ENCODE measurements around the gene CFD. TPM values are rescaled to one million over a fixed set of nuclear protein-coding genes. Genes with fewer than 3 reads are reported as not detected.

Gene CFD
- total RNA-seq, 2 experiments from 2014 or later = 2.3 to 2.9 TPM

GRCh38 chr19:855142-855541 lies 4.3 kb upstream of the CFD start:
- CTCF ChIA-PET = interaction anchor here (1.1 kb wide), 1 partner anchor 172 kb away, joined by 3 read pairs; no protein-coding TSS in a partner anchor
- Histone ChIP-seq H3K27me3 (ENCODE audit: control insufficient read depth in 1 of 2, insufficient read depth in 2 of 2, low read length in 2 of 2) (peaks cover 28 to 37% of the 10 kb centered on the region in 2 experiments), H3K9me3 (ENCODE audit: control insufficient read depth in 1 of 2, insufficient read depth in 1 of 2, low read length in 2 of 2) (peaks cover 0 to 7% of the 10 kb centered on the region in 2 experiments), H3K4me3 (ENCODE audit: low read length) (no peak overlapping the region), H3K4me1 (ENCODE audit: insufficient read depth, low read length) (peaks cover 18% of the 10 kb centered on the region), H3K36me3 (ENCODE audit: insufficient read depth, low read length) (no peaks in the 10 kb centered on the region), H3K27ac (ENCODE audit: low read depth in 1 of 2, low read length in 2 of 2) (no peak overlapping the region)
- H3K4me1 Mint-ChIP-seq (ENCODE audit: low read depth) = no peaks in the 10 kb centered on the region
- H3K27me3 Mint-ChIP-seq = peaks cover 17% of the 10 kb centered on the region
- intact Hi-C loops (cut with DNase I, micrococcal nuclease) = no loop called here
- no peaks in the 10 kb centered on the region for H3K9me3 Mint-ChIP-seq
- no peaks in the 10 kb centered on the region for H3K36me3 Mint-ChIP-seq (ENCODE audit: low read depth)
- ATAC-seq (ENCODE audit: poor library complexity) = no peak
- no peak overlapping the region for H3K27ac Mint-ChIP-seq
- no peak overlapping the region for H3K4me3 Mint-ChIP-seq
- DNase-seq = no peak
- POLR2A ChIA-PET = no interaction called here
- no peak for TF ChIP-seq CTCF (IDR thresholded peaks at IDR 0.05)

GRCh38 chr19:855566-856120 lies 3.8 kb upstream of the CFD start:
- CTCF ChIA-PET = interaction anchor here (2.1 kb wide), 1 partner anchor 128 kb away, joined by 5 read pairs; the partner anchor contains the start of gene WDR18
- POLR2A ChIA-PET = interaction anchor here (0.8 kb wide), 1 partner anchor 58 kb away, joined by 4 read pairs; no protein-coding TSS in a partner anchor
- no peak overlapping the region for H3K4me3 Mint-ChIP-seq
- H3K4me1 Mint-ChIP-seq (ENCODE audit: low read depth) = no peaks in the 10 kb centered on the region
- Histone ChIP-seq H3K4me1 (ENCODE audit: insufficient read depth, low read length) (peaks cover 21% of the 10 kb centered on the region), H3K27me3 (ENCODE audit: control insufficient read depth in 1 of 2, insufficient read depth in 2 of 2, low read length in 2 of 2) (peaks cover 25 to 32% of the 10 kb centered on the region in 2 experiments), H3K36me3 (ENCODE audit: insufficient read depth, low read length) (no peaks in the 10 kb centered on the region), H3K9me3 (ENCODE audit: control insufficient read depth in 1 of 2, insufficient read depth in 1 of 2, low read length in 2 of 2) (peaks cover 0 to 7% of the 10 kb centered on the region in 2 experiments), H3K4me3 (ENCODE audit: low read length) (no peak overlapping the region), H3K27ac (ENCODE audit: low read depth in 1 of 2, low read length in 2 of 2) (no peak overlapping the region)
- H3K36me3 Mint-ChIP-seq (ENCODE audit: low read depth) = no peaks in the 10 kb centered on the region
- peaks cover 13% of the 10 kb centered on the region for H3K27me3 Mint-ChIP-seq
- intact Hi-C loops (cut with DNase I, micrococcal nuclease) = no loop called here
- no peak overlapping the region for H3K27ac Mint-ChIP-seq
- DNase-seq = peak in 1 of 14 experiments; percentile 37
- H3K9me3 Mint-ChIP-seq = no peaks in the 10 kb centered on the region
- no peak for ATAC-seq (ENCODE audit: poor library complexity)
- TF ChIP-seq CTCF (IDR thresholded peaks at IDR 0.05) = no peak

GRCh38 chr19:858284-858683 lies 1.2 kb upstream of the CFD start:
- no peak overlapping the region for H3K4me3 ChIP-seq (ENCODE audit: low read length)
- no peak overlapping the region for H3K27ac Mint-ChIP-seq
- H3K9me3 ChIP-seq (ENCODE audit: control insufficient read depth in 1 of 2, insufficient read depth in 1 of 2, low read length in 2 of 2) = peaks cover 0 to 10% of the 10 kb centered on the region in 2 experiments
- no peaks in the 10 kb centered on the region for H3K36me3 Mint-ChIP-seq (ENCODE audit: low read depth)
- ChIA-PET CTCF (no interaction called here), POLR2A (interaction anchor here (1.0 kb wide), 1 partner anchor 35 kb away, joined by 5 read pairs; the partner anchor contains the start of genes MED16 and RNU6-9)
- no peak for ATAC-seq (ENCODE audit: poor library complexity)
- no peak for DNase-seq
- no peaks in the 10 kb centered on the region for H3K36me3 ChIP-seq (ENCODE audit: insufficient read depth, low read length)
- peaks cover 10% of the 10 kb centered on the region for H3K4me1 Mint-ChIP-seq (ENCODE audit: low read depth)
- H3K4me3 Mint-ChIP-seq = no peak overlapping the region
- peaks cover 13% of the 10 kb centered on the region for H3K27me3 Mint-ChIP-seq
- peaks cover 12 to 16% of the 10 kb centered on the region in 2 experiments for H3K27me3 ChIP-seq (ENCODE audit: control insufficient read depth in 1 of 2, insufficient read depth in 2 of 2, low read length in 2 of 2)
- H3K27ac ChIP-seq (ENCODE audit: low read depth in 1 of 2, low read length in 2 of 2) = no peak overlapping the region
- H3K4me1 ChIP-seq (ENCODE audit: insufficient read depth, low read length) = peaks cover 39% of the 10 kb centered on the region
- no peak for TF ChIP-seq CTCF (IDR thresholded peaks at IDR 0.05)
- intact Hi-C loops (cut with DNase I, micrococcal nuclease) = loop anchor here in 1 of 2 experiments (2.0 kb wide), 1 partner anchor 125 kb away; no protein-coding TSS in a partner anchor
- H3K9me3 Mint-ChIP-seq = no peaks in the 10 kb centered on the region
